HEK293T (cell line): Measurements from ENCODE around the gene TJP2.

Experiments
- CTCF ChIA-PET: fragments of 350-600 bp; formaldehyde crosslinking; extraction: SDS; loops from one replicate; lab custom pipeline; 2021; ENCODE audit warnings: antibody characterized with exemption, inconsistent platforms; lab: Yijun Ruan, JAX
- POLR2A ChIA-PET: fragments of 350-600 bp; formaldehyde crosslinking; extraction: SDS; loops from one replicate; lab custom pipeline; 2020; ENCODE audit warnings: antibody characterized with exemption, inconsistent platforms; lab: Yijun Ruan, JAX
- DNase-seq: peaks from one replicate; pipeline ENCODE4 v3.0.0; 2012; ENCODE audit warnings: mixed read lengths; ENCODE audit errors: extremely low spot score
- ARNT ChIP-seq: fragments of 450-650 bp; IDR thresholded peaks from 2 replicates; pipeline ENCODE4 v1.6.1; 2017; ENCODE audit warnings: mild to moderate bottlenecking
- BHLHE40 ChIP-seq: fragments of 450-650 bp; IDR thresholded peaks from 2 replicates; pipeline ENCODE4 v1.6.1; 2016; ENCODE audit warnings: mild to moderate bottlenecking, moderate library complexity, borderline replicate concordance
- CTBP1 ChIP-seq: fragments of 450-650 bp; IDR thresholded peaks from 2 replicates; pipeline ENCODE4 v1.6.1; 2016; ENCODE audit warnings: borderline replicate concordance
- ELF4 ChIP-seq: fragments of 450-650 bp; IDR thresholded peaks from 2 replicates; pipeline ENCODE4 v1.6.1; 2017; ENCODE audit warnings: antibody characterized with exemption
- FOXA1 ChIP-seq: fragments of 450-650 bp; IDR thresholded peaks from 2 replicates; pipeline ENCODE4 v1.6.1; 2016; ENCODE audit warnings: mild to moderate bottlenecking
- FOXK2 ChIP-seq: fragments of 450-650 bp; IDR thresholded peaks from 2 replicates; pipeline ENCODE4 v1.6.1; 2016; ENCODE audit warnings: mild to moderate bottlenecking
- FOXM1 ChIP-seq: fragments of 450-650 bp; IDR thresholded peaks from 2 replicates; pipeline ENCODE4 v1.6.1; 2017; ENCODE audit warnings: mild to moderate bottlenecking, borderline replicate concordance
- HDGF ChIP-seq: fragments of 450-650 bp; IDR thresholded peaks from 2 replicates; pipeline ENCODE4 v1.6.1; 2017; ENCODE audit warnings: antibody characterized with exemption, borderline replicate concordance
- L3MBTL2 ChIP-seq: fragments of 450-650 bp; conservative IDR thresholded peaks from 2 replicates; pipeline ENCODE4 v1.6.1; 2016; ENCODE audit warnings: mild to moderate bottlenecking
- LEF1 ChIP-seq: fragments of 450-650 bp; IDR thresholded peaks from 2 replicates; pipeline ENCODE4 v1.6.1; 2017; ENCODE audit warnings: mild to moderate bottlenecking, borderline replicate concordance
- NFRKB ChIP-seq: fragments of 450-650 bp; IDR thresholded peaks from 2 replicates; pipeline ENCODE4 v1.6.1; 2016; ENCODE audit warnings: mild to moderate bottlenecking, moderate library complexity
- SP1 ChIP-seq: fragments of 450-650 bp; IDR thresholded peaks from 2 replicates; pipeline ENCODE4 v1.6.1; 2017
- SUZ12 ChIP-seq: fragments of 450-650 bp; IDR thresholded peaks from 2 replicates; pipeline ENCODE4 v1.6.1; 2016; ENCODE audit warnings: mild to moderate bottlenecking
- TARDBP ChIP-seq: fragments of 450-650 bp; IDR thresholded peaks from 2 replicates; pipeline ENCODE4 v1.6.1; 2016
- ZNF384 ChIP-seq: fragments of 450-650 bp; IDR thresholded peaks from 2 replicates; pipeline ENCODE4 v1.6.1; 2016
- TF ChIP-seq, protein P1 (sequence below): fragments of 450-650 bp; IDR thresholded peaks from 2 replicates; pipeline ENCODE4 v1.6.1; 2016

The TJP2 gene

DNA sequence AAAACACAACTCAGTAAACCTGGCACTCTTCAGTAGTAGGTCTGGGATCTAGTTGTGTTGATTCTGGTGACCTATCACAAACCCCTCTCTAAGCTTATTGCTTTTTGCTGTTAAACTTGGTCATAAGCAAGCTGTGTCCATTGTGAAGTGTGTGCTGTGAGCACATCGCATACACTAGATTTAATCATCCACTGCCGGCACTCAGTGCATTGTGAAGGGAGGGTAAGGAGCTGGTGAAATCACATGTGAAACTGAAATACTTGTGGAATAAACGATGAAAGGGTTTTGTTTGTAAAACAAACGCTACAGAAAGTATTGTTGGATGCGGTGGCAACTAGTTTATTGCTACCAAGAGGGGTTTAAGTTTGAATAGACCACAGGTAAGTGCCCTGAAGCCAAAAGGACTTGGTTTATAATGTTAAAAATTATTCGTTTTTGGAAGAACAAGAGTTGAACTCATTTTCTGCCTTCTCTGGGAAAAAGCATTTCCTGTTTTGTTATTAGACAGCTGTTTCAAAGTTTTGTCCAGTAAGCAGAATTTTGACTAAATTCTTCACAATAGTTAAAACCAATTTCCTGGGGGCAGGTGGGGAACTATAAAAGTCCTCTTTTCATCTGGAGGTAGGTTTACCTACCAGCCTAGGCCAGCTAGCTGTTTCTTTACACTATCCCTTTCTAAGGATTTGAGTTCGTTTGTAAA lies 24.6 kb downstream of the TJP2 start:
- TF ChIP-seq NFRKB: no peak
- no peak for TF ChIP-seq BHLHE40
- TF ChIP-seq FOXA1: no peak
- TF ChIP-seq SP1: no peak
- TF ChIP-seq ARNT: no peak
- TF ChIP-seq CTBP1: no peak
- no peak for TF ChIP-seq HDGF
- TF ChIP-seq L3MBTL2: no peak
- POLR2A ChIA-PET: no interaction called here
- DNase-seq: no peak
- CTCF ChIA-PET: no interaction called here

DNA sequence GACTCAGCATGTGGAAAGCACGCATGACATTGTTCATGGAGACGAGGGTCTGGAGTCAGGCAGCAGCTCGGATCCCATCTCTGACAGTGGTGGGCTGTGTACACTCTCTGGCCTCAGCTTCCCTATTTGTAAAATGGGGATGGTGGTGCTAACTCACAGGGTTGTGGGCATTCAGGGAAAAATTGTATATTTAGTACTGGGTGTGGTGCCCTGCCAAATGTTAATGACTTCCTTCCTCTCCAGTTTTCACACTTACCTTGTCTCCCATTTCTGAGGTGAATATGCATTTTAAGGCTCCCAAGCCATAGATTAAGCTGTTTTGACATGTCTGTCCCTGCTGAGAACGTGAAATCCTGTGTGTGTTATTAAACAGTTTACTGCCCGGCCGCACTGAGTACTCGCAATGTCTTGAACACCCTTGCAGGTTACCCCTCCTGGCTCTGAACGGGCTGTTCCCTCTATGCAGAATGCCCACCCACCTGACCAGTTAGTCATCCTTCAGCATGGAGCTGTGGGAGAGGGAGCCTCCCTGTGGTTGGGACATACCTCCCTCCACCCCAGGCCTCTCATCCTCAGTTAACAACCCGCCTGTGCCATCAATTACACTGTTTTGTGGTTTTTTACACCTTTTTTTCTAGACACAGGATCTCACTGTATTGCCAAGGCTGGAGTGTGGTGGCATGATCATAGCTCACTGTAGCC lies 25.8 kb downstream of the TJP2 start:
- DNase-seq: no peak
- ChIA-PET POLR2A (no interaction called here), CTCF (interaction anchor here (1.0 kb wide), 1 partner anchor 146 kb away, joined by 3 read pairs; no protein-coding TSS in a partner anchor)
- TF ChIP-seq SUZ12 (no peak), NFRKB (no peak), ARNT (no peak), HDGF (no peak), BHLHE40 (no peak), L3MBTL2 (no peak)
- TF ChIP-seq, protein P1, sequence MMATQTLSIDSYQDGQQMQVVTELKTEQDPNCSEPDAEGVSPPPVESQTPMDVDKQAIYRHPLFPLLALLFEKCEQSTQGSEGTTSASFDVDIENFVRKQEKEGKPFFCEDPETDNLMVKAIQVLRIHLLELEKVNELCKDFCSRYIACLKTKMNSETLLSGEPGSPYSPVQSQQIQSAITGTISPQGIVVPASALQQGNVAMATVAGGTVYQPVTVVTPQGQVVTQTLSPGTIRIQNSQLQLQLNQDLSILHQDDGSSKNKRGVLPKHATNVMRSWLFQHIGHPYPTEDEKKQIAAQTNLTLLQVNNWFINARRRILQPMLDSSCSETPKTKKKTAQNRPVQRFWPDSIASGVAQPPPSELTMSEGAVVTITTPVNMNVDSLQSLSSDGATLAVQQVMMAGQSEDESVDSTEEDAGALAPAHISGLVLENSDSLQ: no peak

DNA sequence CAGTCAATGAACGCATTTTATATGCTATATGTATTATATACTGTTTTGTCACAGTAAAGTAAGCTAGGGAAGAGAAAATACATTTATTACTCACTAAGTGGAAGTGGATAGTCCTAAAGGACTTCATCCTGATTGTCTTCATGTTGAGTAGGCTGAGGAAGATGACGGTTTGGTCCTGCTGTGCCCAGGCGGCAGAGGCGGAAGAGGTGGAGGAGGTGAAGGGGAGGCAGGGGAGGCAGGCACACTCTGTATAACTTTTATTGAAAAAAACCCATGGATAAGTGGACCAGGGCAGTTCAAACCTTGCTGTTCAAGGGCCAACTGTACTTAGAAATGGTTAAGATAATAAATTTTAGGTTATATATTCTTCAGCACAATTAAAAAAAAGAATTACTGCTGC lies 28.5 kb downstream of the TJP2 start:
- TF ChIP-seq CTBP1: no peak
- no peak for TF ChIP-seq SP1
- no peak for TF ChIP-seq ELF4
- no peak for TF ChIP-seq L3MBTL2
- TF ChIP-seq HDGF: no peak
- no peak for DNase-seq
- CTCF ChIA-PET: no interaction called here
- POLR2A ChIA-PET: no interaction called here

DNA sequence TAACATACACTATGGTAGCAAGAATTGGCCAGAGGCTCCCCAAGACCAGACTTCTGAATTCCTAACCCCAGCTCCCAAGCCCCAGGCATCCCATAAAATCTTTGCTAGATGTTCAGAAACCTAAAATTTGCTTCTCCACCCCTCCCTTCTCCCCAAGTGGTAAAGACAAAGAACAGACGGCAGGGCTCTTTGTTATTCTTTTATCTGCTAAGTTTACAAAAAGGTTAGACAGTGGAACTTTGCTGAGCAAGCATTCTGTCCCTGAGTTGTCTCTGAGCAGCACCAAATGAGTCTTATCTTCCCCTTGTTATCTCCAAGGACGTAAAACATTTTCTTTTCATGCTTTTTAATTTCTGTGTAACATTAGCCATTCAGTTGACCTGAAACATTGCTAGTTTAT lies 30.2 kb downstream of the TJP2 start:
- ChIA-PET CTCF (interaction anchor here (0.6 kb wide), 1 partner anchor 11 kb away, joined by 3 read pairs; no protein-coding TSS in a partner anchor), POLR2A (no interaction called here)
- no peak for TF ChIP-seq CTBP1
- no peak for TF ChIP-seq ELF4
- no peak for TF ChIP-seq LEF1
- no peak for TF ChIP-seq TARDBP
- TF ChIP-seq SUZ12: no peak
- no peak for TF ChIP-seq HDGF
- TF ChIP-seq ARNT: no peak
- no peak for TF ChIP-seq ZNF384
- TF ChIP-seq FOXM1: no peak
- TF ChIP-seq L3MBTL2: no peak
- TF ChIP-seq BHLHE40: no peak
- DNase-seq: no peak

DNA sequence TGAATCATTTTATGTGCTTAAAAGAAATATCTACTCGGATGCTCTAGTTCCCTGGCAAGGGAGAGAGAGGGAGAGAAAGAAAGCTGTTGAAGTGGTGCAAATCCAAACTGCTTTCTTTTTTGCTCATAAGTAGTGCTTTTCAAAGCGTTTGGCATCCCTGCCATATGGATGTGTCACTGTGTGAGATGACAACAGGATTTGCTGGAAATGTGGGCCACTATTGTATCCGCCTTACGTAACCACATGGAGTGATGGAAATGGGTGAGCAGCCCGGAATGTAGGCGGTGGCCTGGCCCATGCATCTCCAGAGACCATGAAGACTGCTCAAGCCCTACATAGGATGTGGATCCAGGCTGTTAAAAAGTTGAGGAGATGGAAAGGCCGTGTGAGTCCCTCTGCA lies 30.8 kb downstream of the TJP2 start:
- no peak for DNase-seq
- CTCF ChIA-PET: interaction anchor here (0.6 kb wide), 1 partner anchor 10 kb away, joined by 3 read pairs; no protein-coding TSS in a partner anchor
- POLR2A ChIA-PET: no interaction called here

DNA sequence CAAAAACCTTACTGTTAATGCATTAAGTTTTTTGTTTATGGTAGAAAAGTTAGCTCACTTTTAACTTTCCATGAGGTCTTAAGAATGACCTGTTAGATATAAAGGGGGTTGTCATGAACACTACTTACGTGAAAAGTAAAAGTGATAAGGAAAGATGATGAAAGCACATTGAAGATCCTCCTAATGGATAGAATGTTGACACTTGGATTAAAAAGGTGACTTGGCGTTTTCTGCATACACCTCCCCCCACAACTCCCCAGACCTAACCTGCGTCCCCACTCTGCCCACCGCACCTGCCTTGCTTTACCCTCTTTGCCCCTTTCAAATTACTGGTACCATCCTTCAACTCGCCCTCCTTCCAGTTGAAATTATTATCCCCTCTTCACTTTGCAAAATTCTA lies 32.0 kb downstream of the TJP2 start:
- CTCF ChIA-PET: interaction anchor here (0.7 kb wide), 1 partner anchor 84 kb away, joined by 3 read pairs; no protein-coding TSS in a partner anchor
- POLR2A ChIA-PET: no interaction called here
- DNase-seq: no peak
- TF ChIP-seq TARDBP (no peak), ZNF384 (no peak), CTBP1 (no peak), ARNT (no peak), SP1 (no peak)
- TF ChIP-seq, protein P1: no peak

More for the DNA sequence above, 30.8 kb downstream of the TJP2 start:
- TF ChIP-seq SP1: no peak

DNA sequence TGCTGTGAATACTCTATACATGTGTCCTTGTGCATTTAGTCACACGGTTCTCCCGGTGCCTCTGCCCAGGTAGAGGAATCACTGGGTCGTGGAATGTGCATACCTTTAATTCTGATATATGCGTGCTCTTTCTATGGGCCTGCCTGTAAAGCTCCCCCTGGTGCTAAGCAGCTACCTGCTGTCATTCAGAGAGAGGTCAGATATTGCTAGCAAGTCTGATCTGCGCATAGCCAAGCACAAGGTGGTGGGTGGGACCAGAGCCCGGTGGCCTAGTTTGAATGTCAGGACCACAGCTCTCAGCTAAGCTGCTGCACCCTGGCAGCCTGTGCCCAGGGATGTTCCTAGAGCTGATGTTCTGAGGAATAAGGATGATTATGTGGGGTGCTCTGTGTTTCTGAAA lies 33.4 kb downstream of the TJP2 start:
- POLR2A ChIA-PET: no interaction called here
- TF ChIP-seq FOXK2: no peak
- no peak for TF ChIP-seq FOXM1
- TF ChIP-seq ELF4: no peak
- TF ChIP-seq ARNT: no peak
- no peak for DNase-seq
- CTCF ChIA-PET: interaction anchor here (2.3 kb wide), 1 partner anchor 14 kb away, joined by 5 read pairs; no protein-coding TSS in a partner anchor
